Measurements from ENCODE around the gene D2HGDH.

- TF ChIP-seq, protein P1, sequence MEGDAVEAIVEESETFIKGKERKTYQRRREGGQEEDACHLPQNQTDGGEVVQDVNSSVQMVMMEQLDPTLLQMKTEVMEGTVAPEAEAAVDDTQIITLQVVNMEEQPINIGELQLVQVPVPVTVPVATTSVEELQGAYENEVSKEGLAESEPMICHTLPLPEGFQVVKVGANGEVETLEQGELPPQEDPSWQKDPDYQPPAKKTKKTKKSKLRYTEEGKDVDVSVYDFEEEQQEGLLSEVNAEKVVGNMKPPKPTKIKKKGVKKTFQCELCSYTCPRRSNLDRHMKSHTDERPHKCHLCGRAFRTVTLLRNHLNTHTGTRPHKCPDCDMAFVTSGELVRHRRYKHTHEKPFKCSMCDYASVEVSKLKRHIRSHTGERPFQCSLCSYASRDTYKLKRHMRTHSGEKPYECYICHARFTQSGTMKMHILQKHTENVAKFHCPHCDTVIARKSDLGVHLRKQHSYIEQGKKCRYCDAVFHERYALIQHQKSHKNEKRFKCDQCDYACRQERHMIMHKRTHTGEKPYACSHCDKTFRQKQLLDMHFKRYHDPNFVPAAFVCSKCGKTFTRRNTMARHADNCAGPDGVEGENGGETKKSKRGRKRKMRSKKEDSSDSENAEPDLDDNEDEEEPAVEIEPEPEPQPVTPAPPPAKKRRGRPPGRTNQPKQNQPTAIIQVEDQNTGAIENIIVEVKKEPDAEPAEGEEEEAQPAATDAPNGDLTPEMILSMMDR (IDR thresholded peaks at IDR 0.05 in 2 of 3, conservative IDR thresholded peaks at IDR 0.05 in 1 of 3; ENCODE audit: borderline replicate concordance in 1 of 3, insufficient read depth in 1 of 3, low read depth in 2 of 3, low read length in 2 of 3) = no peak
- TF ChIP-seq EZH2phosphoT487 (IDR thresholded peaks at IDR 0.05; ENCODE audit: borderline replicate concordance) (no peak), ZNF274 (IDR thresholded peaks at IDR 0.05; ENCODE audit: low read depth, low read length) (no peak), POLR2A (IDR thresholded peaks at IDR 0.05; ENCODE audit: borderline replicate concordance, extremely low read depth, insufficient read depth, insufficient read length) (no peak), EZH2 (IDR thresholded peaks at IDR 0.05) (no peak), POLR2AphosphoS5 (IDR thresholded peaks at IDR 0.05; ENCODE audit: low read depth, low read length) (no peak), MAX (IDR thresholded peaks at IDR 0.05) (no peak), EGR1 (IDR thresholded peaks at IDR 0.05; ENCODE audit: low read depth) (no peak), JUND (IDR thresholded peaks at IDR 0.05) (no peak)
Observed at GRCh38 chr2:241750076-241750840, 15.8 kb downstream of the D2HGDH start.
